Globus pallidus (tissue), 1 donor: ENCODE results near the gene KCP.
A peak's percentile ranks its signal among the peaks of the same experiment; 100 is the strongest.

Experiments
- DNase-seq: peaks from one replicate; pipeline ENCODE4 v3.0.0-alpha.2; 2015; ENCODE audit warnings: low spot score

Gene KCP

GRCh38 chr7:128841171-128841690 is 69.3 kb downstream of the KCP start:
- no peak for DNase-seq

DNA sequence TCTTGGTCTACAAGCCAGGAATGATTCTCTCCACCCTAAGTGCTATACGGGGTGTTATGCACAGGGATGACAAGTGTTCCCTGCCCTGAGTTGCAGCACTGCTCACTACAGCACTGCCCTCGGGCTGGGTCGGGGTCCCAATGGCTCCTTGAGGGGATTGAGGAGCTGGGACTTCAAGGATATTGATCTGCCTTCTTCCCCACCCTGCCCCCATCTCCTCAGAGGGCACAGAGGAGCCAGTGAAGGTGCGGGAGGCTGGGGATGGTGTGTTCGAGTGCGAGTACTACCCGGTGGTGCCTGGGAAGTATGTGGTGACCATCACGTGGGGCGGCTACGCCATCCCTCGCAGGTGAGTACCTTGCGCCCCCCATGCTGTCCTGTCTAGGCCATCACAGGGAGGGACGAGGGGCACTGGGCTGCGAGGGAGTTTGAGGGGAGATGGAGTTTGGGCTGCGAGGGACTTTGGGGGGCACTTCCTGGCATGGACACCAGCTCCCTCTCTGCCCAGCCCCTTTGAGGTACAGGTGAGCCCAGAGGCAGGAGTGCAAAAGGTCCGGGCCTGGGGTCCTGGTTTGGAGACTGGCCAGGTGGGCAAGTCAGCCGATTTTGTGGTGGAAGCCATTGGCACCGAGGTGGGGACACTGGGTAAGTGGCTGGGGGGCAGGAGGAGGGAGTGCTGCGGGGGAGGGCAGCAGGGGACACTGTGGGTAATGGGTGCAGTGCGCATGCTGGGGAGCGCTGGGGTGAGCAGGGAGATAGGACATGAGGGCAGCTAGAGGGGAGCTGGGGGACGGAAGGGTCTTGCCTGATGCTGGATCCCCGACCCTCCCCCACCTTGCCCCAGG is 70.0 kb downstream of the KCP start:
- no peak for DNase-seq

DNA sequence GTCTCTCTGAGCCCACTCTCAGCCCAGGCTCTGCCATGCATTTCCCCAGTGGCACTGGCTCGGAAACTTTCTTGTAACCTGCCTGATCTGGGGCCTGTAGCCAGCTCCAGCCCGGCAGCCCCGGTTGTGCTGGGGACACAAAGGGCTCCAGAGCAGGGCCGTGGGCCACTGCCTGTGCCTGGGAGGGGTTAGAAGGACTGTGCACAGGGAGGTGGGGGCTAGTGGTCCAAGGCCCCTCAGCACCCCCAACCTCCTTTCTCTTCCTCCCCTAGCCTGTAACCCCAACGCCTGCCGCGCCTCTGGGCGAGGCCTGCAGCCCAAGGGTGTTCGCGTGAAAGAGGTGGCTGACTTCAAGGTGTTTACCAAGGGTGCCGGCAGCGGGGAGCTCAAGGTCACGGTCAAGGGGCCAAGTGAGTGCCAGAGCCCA is 70.7 kb downstream of the KCP start:
- no peak for DNase-seq

DNA sequence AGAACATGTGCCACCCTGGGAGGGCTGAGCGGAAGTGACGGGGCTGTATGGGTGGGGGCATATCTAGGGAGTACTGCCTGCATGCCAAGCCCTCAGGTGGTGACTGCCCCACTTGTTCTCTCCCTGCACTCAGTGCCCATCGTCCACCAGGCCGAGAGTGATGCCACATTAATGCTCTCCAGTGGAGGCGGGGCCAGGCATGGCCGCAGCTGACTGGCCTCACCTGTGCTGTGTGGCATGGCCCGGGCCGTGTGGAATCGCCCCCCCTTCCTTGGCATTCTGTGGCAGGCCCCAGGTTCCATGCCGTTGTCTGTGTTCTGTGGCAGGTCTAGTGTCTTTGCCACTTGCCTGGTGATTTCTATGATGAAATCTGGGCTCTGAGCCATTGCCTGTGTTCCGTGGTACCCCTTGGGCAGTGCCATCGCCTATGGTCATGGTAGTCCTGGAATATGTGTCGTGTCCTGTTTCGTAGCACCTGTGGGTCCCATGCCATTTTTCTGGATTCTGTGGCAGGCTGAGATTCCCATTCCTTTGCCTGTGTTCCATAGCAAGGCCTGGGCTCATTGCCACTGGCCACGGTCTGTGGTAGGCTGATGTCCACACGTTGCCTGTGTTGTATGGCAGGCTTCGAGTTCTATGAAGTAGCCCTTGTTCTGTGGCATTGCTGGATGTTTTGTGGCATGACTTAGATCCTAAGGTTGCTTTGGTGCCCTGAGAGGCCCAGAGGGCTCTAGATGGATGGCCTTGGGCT is 71.4 kb downstream of the KCP start:
- DNase-seq, result peak; percentile 35

GRCh38 chr7:128838109-128838779 is 72.3 kb downstream of the KCP start:
- DNase-seq, result no peak

- DNase-seq, result no peak
Observed at GRCh38 chr7:128837521-128837921, 73.0 kb downstream of the KCP start.

DNA sequence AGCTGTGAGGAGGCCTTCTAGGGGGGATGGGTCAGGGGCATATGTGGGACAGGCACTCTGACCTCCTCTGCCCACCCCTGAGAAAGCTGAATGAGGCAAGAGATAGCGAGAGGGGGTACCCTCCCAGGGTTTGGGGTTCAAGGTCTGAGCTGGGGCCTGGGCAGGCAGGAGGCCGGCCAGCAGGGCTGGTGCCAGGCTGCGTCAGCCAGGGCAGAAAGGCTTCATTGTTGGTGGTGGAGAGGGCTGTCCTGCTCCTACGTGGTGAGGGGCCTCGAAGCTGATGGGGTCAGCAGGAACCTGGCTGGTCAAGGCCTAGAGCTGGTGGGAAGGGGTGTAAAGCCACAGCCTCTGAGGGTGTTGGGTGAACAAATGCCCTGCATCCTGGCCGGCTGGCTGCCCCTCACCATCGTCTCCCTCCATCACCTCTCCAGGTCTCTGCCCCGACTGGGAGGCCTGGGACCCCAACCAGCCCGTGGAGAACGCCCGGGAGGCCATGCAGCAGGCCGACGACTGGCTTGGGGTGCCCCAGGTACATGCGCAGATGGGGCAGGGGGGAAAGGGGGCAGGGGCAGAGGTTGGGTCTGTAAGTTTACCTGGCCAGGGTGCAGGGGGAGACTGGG is 73.7 kb downstream of the KCP start:
- DNase-seq, result peak; percentile 87

DNA sequence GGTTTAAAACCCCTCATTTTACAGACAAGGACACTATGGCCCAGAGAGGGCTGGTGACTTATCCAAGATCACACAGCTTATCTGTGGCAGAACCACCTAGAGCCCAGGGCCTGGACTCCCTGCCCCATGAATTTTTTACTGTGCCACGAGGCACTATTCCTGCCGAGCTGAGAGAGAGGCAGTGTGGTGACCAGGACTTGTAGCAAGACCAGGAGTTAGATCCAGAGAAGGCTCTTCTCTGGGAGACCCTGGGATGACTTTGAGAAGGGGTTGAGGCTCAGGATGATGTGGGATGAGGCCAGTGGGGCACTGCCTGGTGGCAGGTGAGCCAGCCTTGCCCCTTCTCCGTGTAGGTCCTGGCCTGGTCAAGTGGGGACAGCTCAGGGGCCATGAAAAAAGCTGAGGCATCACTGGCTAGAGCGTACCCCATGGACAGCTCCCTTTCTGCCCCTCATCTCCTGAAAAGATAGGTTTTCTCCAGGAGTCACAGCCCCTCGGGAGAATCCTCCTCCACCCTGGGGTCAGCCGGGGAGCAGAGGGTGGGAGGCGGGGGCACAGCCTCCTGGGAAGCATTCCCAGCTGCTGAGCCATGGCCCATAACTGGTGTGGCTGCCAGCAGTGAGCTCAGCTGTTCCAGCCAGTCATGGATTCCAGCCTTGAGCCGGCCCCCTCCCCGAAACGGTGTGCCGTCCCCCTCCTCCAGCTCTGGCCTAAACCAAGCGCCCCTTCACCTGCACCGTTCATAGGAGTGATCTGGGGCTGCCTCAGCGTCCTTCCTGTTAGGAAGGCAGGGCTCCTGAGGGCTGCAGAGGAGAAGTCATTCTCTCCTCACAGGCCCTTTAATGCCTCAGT is 74.5 kb downstream of the KCP start:
- peak; percentile 76 for DNase-seq

DNA sequence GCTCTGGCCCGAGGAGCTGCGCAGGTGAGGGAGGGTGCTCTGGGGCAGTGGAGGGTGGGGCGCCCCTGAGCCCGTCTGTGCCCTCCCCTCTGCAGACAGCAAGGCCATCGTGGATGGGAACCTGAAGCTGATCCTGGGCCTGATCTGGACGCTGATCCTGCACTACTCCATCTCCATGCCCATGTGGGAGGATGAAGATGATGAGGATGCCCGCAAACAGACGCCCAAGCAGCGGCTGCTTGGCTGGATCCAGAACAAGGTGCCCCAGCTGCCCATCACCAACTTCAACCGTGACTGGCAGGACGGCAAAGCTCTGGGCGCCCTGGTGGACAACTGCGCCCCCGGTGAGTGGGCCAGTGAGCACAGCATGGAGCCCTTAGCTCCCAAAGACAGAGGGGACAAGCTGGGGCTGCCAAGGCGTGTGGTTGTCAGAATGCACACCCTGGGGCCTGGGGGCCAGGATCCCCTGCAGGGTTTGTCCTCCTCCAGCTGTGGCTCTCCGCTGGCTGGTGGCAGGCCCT is 75.2 kb downstream of the KCP start:
- DNase-seq, result no peak

DNA sequence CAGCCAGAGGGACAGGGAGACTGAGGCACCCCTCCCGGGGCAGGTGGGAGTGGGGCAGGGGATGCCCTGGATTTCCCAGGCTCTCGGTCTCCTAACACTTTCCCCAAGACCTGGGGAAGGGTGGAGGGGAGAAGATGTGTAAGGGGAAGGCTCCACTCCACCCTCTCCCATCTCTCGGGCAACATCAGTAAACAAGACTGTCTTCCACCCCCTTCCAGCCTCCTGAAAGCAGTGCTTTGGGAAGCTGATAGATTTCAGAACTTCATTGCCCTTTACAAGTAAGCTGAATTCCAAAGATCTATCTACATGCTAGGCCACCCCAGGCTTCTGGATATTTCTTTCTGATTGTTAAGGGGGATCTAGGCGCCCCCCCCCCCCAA is 76.6 kb downstream of the KCP start:
- no peak for DNase-seq

GRCh38 chr7:128833148-128833945 is 77.2 kb downstream of the KCP start:
- peak; percentile 92 for DNase-seq

DNA sequence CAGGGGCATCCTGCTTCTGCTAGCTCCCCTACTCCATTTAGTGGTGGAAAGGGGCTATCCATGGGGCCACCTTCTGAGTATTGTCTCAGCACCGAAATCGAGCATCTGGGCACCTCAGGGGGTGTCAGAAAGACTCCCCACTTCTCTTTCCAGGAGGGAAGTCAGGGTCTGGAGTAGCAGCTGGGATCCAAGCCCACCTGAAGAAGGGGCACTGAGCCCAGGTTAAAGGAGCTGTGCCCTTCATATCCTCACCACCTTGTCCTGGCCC is 77.7 kb downstream of the KCP start:
- DNase-seq, result no peak

GRCh38 chr7:128831994-128832879 is 78.3 kb downstream of the KCP start:
- peak; percentile 61 for DNase-seq

DNA sequence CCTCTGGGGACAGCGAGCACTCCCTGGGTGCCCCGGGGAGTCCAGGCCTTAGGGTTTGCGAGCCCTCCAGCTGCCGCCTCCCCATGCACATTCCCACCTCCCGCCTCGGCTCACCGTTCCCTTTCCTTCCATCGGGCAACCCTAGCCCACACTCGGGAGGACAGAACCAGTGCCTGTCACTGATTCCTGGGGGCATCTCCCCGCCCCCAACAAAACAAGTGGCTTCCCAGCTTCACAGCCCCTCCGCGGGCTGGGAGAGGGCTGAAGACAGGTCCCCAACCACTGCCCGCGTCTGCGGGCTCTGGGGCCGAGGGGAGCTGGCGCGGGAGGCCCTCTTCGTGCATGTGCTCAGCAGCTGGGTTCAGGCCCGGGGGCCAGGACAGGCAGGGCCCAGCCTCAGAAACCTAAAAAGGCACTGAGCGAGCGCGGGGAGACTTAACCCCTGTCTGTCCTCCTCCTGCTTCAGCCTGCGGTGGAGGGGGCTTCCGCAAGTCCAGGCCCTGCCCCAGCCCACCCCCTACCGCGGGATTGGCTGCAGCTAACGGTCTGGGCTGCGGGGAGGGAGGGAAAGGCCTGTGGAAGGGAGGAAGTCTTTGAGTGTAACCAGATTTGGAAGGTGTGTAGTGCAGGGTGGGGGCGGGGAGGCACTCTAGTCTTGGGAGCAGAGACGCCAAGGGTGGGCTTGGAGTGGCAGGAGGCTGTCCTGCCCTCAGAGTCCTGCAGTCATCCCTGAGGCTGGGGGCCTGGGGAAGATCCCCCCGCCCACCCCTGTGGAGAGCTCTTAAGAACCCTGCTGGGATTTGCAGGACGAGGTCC is 79.1 kb downstream of the KCP start:
- DNase-seq, result peak; percentile 25

DNA sequence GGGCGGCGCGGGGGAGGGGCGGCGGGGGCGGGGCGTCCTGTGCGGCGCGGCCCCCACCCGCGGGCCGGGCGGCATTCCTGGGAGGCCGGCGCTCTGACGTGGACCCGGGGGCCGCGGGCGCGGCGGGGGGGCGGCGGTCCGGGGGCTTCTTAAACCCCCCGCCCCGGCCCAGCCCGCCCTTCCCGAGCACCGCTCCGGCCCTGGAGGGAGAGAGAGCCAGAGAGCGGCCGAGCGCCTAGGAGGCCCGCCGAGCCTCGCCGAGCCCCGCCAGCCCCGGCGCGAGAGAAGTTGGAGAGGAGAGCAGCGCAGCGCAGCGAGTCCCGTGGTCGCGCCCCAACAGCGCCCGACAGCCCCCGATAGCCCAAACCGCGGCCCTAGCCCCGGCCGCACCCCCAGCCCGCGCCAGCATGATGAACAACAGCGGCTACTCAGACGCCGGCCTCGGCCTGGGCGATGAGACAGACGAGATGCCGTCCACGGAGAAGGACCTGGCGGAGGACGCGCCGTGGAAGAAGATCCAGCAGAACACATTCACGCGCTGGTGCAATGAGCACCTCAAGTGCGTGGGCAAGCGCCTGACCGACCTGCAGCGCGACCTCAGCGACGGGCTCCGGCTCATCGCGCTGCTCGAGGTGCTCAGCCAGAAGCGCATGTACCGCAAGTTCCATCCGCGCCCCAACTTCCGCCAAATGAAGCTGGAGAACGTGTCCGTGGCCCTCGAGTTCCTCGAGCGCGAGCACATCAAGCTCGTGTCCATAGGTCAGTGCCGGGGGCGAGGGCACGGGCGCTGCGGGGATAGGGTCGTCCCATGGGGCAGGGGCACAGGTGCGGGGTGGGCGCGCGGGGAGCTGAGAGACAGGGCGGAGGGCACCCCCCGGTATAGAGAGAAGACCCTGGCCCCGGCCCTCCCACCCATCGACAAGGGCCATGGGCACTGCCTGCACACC is 80.0 kb downstream of the KCP start, which contains the start of gene FLNC:
FLNC (plus strand) TSS at position 176 of the 947 bp plus-strand sequence; CDS start at position 408, 232 bp downstream.
- no peak for DNase-seq

GRCh38 chr7:128829391-128830166 is 80.9 kb downstream of the KCP start:
- no peak for DNase-seq
